WERI-Rb-1 (cell line): ENCODE data around the gene DTWD2.

Source experiments
- DNase-seq: peaks from one replicate; pipeline ENCODE4 v3.0.0-alpha.2; 2020
- H3K27ac ChIP-seq: fragments of 250-450 bp; sonication (Bioruptor Pico); 2 replicates; pipeline ENCODE4 v1.5.1; 2020; ENCODE audit warnings: mild to moderate bottlenecking, moderate library complexity
- H3K27me3 ChIP-seq: fragments of 250-450 bp; sonication (Bioruptor Pico); 2 replicates; pipeline ENCODE4 v1.5.1; 2021; ENCODE audit warnings: mild to moderate bottlenecking, low read depth, moderate library complexity; ENCODE audit not compliant: insufficient read depth, severe bottlenecking
- H3K36me3 ChIP-seq: fragments of 250-450 bp; sonication (Bioruptor Pico); 2 replicates; pipeline ENCODE4 v1.5.1; 2020; ENCODE audit warnings: mild to moderate bottlenecking, moderate library complexity
- H3K4me3 ChIP-seq: 2 replicates; pipeline ENCODE4 v1.5.1; 2011; ENCODE audit warnings: low read depth, mild to moderate bottlenecking, control low read depth, low read length
- H3K9me3 ChIP-seq: fragments of 250-450 bp; sonication (Bioruptor Pico); 2 replicates; pipeline ENCODE4 v1.5.1; 2021; ENCODE audit warnings: mild to moderate bottlenecking, moderate library complexity; ENCODE audit not compliant: severe bottlenecking
- TF ChIP-seq, protein P1 (sequence below): IDR thresholded peaks from 2 replicates; pipeline ENCODE4 v1.5.1; 2011; ENCODE audit warnings: low read depth, mild to moderate bottlenecking, control low read depth, inconsistent platforms, low read length

The DTWD2 gene, protein sequence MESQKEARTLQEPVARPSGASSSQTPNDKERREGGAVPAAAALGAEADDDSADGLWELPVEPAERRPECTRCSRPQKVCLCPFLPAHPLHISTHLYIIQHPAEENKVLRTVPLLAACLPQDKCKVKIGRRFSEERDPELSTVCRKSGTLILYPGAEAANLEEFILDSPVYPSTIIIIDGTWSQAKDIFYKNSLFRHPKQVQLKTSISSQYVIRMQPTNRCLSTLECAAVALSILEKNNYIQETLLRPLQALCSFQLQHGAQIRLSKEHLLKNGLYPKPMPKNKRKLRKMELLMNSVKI

DNA sequence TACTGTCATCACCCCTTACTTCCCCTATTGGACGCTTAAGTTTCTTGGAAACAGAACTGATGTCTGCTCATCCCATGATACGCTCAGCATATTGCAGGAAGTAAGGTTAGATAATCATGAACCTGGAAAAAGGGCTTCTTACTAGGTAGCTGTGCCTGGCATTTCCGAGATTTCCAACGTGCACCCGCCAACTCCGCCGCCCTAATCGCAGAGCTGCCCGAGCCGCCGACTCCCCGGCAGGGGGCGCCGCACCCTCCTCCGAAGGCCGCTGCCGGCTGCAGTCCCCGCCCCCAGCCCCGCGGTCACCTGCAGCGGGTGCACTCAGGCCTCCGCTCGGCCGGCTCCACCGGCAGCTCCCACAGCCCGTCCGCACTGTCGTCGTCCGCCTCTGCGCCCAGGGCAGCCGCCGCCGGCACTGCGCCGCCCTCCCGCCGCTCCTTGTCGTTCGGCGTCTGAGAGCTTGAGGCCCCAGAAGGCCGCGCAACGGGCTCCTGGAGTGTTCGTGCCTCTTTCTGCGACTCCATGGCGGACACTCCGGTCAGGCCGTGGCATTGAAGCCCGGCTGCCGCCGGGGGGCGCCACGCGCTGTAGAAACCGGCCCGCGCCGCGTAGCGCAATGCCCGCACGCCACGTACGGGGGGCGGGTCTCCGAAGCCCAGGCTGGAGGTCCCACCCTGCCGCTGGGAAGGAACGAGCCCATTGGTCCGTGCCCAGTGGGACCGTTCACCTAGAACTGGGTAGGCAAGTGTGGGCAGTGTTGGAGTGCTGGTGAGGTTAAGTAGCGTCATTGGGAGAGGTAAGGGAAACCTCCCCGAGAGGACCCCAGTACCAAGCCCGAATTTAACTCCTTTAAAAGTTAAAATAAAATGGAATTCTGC lies at the start of gene DTWD2:
Gene DTWD2 (minus strand): TSS at position 560 of the 878 bp plus-strand sequence. CDS start 36 bp downstream, at position 524.
- Histone ChIP-seq H3K27ac (peak within 1 kb of the TSS; percentile 95), H3K9me3 (peaks cover 4% of the 10 kb centered on the region), H3K36me3 (peaks cover 3% of the 10 kb centered on the region; the same call in 1 of the 2 replicates), H3K4me3 (peak within 1 kb of the TSS; percentile 79), H3K27me3 (no peaks in the 10 kb centered on the region)
- DNase-seq: peak; percentile 96
- TF ChIP-seq, protein P1, sequence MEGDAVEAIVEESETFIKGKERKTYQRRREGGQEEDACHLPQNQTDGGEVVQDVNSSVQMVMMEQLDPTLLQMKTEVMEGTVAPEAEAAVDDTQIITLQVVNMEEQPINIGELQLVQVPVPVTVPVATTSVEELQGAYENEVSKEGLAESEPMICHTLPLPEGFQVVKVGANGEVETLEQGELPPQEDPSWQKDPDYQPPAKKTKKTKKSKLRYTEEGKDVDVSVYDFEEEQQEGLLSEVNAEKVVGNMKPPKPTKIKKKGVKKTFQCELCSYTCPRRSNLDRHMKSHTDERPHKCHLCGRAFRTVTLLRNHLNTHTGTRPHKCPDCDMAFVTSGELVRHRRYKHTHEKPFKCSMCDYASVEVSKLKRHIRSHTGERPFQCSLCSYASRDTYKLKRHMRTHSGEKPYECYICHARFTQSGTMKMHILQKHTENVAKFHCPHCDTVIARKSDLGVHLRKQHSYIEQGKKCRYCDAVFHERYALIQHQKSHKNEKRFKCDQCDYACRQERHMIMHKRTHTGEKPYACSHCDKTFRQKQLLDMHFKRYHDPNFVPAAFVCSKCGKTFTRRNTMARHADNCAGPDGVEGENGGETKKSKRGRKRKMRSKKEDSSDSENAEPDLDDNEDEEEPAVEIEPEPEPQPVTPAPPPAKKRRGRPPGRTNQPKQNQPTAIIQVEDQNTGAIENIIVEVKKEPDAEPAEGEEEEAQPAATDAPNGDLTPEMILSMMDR: peak; percentile 90

DNA sequence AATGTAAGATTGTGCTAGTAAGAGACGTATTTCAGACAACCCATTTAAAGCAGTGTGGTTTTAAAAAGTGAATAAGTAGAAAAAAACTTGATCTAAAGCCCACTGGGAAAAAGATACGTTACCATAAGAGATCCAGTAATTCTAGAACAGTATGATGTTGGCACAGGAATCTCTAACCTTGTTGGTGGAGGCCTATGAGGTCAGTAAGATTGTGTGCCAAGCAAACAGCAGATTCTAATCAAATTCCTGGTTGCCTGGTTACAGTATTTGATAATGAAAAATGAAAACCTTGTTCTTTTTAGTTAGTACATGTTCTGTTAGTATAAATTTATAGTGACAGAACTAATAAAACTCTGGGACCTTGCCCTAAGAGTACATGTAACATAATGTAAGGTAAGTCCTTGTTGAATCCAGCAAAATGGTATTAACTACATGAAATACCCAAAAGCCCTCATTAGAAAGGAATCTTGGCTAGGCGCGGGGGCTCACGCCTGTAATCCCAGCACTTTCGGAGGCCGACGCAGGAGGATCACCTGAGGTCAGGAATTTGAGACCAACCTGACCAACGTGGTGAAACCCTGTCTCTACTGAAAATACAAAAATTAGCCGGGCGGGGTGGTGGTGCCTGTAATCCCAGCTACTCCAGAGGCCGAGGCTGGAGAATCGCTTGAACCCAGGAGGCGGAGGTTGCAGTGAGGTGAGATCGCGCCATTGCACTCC lies 49.3 kb upstream of the DTWD2 start:
- Histone ChIP-seq H3K9me3 (no peaks in the 10 kb centered on the region), H3K27me3 (no peaks in the 10 kb centered on the region), H3K27ac (no peak overlapping the region), H3K4me3 (no peak overlapping the region), H3K36me3 (no peaks in the 10 kb centered on the region)
- TF ChIP-seq, protein P1: no peak
- no peak for DNase-seq

DNA sequence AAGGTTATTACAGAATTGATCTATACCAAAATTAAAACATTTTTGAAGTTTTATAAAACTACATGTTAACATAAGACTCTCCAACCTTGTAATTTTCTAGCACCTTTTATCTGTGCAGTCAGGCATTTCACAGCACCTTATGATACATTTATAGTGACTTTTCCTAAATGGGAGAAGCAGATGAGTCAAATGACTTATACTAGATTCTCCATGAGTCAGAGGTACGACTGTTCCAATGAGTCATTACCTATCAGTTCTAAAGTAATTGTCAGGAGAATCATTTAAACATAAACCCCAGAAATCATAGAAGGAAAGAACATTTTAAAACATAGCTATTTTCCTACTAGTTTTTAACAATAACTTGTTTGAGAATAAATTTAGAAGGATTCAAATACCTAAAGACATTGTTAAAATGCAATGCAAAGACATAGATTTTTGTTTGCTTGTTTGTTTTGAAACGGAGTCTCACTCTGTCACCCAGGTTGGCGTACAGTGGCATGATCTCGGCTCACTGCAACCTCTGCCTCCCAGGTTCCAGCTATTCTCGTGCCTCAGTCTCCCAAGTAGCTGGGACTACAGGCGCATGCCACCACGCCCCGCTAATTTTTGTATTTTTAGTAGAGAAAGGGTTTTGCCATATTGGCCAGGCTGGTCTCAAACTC lies 47.9 kb upstream of the DTWD2 start:
- Histone ChIP-seq H3K36me3 (no peaks in the 10 kb centered on the region), H3K9me3 (no peaks in the 10 kb centered on the region), H3K4me3 (no peak overlapping the region), H3K27ac (no peak overlapping the region), H3K27me3 (no peaks in the 10 kb centered on the region)
- TF ChIP-seq, protein P1: no peak
- DNase-seq: no peak

DNA sequence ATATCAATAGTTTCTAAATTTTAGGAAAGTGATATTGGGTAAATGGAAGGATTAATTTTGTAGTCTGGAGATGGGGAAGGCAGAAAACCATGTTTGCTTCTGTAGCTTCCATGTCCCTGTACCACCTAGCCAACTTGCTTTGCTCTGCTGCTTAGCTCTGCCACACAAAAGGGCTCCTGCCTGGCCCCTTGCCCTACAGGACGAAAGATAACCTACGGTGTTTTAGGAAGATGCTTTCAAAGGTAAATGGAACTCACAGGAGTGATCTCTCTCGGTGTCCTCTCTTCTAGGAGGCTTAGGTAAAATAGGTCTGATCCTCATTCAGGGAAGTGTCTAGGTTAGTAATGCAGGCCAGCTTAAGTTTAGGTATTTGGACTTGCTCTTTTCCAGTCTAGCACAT lies 44.8 kb upstream of the DTWD2 start:
- H3K4me3 ChIP-seq: no peak overlapping the region
- no peak overlapping the region for H3K27ac ChIP-seq
- H3K36me3 ChIP-seq: no peaks in the 10 kb centered on the region
- no peaks in the 10 kb centered on the region for H3K9me3 ChIP-seq
- H3K27me3 ChIP-seq: no peaks in the 10 kb centered on the region
- TF ChIP-seq, protein P1: no peak
- DNase-seq: no peak

DNA sequence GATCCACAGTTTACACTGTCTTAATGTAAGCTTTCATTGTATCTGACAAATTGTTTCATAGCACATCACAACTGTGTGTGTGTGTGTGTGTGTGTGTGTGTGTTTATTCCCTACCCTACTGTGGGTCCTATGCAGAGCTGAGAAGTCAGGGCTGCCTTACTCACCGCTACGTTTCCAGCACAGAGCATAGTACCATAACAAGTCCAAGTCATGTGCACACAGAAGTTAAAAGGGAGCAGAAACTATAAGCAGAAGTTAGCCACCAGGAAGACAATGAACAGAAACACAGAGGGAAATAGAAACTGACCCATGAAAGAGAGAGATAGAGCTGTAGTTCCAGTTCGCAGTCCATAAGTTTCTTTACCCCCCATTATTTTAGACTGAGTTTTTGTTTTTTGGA lies 44.3 kb upstream of the DTWD2 start:
- TF ChIP-seq, protein P1: no peak
- H3K27ac ChIP-seq: no peak overlapping the region
- H3K36me3 ChIP-seq: no peaks in the 10 kb centered on the region
- no peaks in the 10 kb centered on the region for H3K9me3 ChIP-seq
- DNase-seq: no peak
- no peak overlapping the region for H3K4me3 ChIP-seq
- no peaks in the 10 kb centered on the region for H3K27me3 ChIP-seq
